ENCODE results near the gene SBF2. TPM values are rescaled to one million over a fixed set of nuclear protein-coding genes. Genes with fewer than 3 reads are reported as not detected.

The SBF2 gene
- total RNA-seq, 1 donor from 2014 or later: 24.0 TPM

- DNase-seq (ENCODE audit: low read depth) (no peak), FAIRE-seq (no peak)
- Histone ChIP-seq H3K4me3 (ENCODE audit: low read depth, low read length) (no peak overlapping the region), H3K36me3 (ENCODE audit: control insufficient read depth, insufficient read depth, low read length) (no peaks in the 10 kb centered on the region), H3K27me3 (ENCODE audit: control insufficient read depth, insufficient read depth, low read length) (no peaks in the 10 kb centered on the region)
- no peak for TF ChIP-seq CTCF (IDR thresholded peaks at IDR 0.05; ENCODE audit: insufficient read depth, low read length, severe bottlenecking)
Observed at GRCh38 chr11:9756878-9757277, 537.1 kb downstream of the SBF2 start.

- Histone ChIP-seq H3K27me3 (ENCODE audit: control insufficient read depth, insufficient read depth, low read length) (no peaks in the 10 kb centered on the region), H3K36me3 (ENCODE audit: control insufficient read depth, insufficient read depth, low read length) (no peaks in the 10 kb centered on the region), H3K4me3 (ENCODE audit: low read depth, low read length) (no peak overlapping the region)
- no peak for TF ChIP-seq CTCF (IDR thresholded peaks at IDR 0.05; ENCODE audit: insufficient read depth, low read length, severe bottlenecking)
- FAIRE-seq: no peak
- peak; percentile 77 for DNase-seq (ENCODE audit: low read depth)
Observed at GRCh38 chr11:9756461-9756860, 537.6 kb downstream of the SBF2 start.

- no peak for FAIRE-seq
- DNase-seq (ENCODE audit: low read depth): no peak
- Histone ChIP-seq H3K4me3 (ENCODE audit: low read depth, low read length) (no peak overlapping the region), H3K36me3 (ENCODE audit: control insufficient read depth, insufficient read depth, low read length) (no peaks in the 10 kb centered on the region), H3K27me3 (ENCODE audit: control insufficient read depth, insufficient read depth, low read length) (no peaks in the 10 kb centered on the region)
- no peak for TF ChIP-seq CTCF (IDR thresholded peaks at IDR 0.05; ENCODE audit: insufficient read depth, low read length, severe bottlenecking)
Observed at GRCh38 chr11:9755561-9756185, 538.3 kb downstream of the SBF2 start.

- no peaks in the 10 kb centered on the region for H3K27me3 ChIP-seq (ENCODE audit: control insufficient read depth, insufficient read depth, low read length)
- H3K36me3 ChIP-seq (ENCODE audit: control insufficient read depth, insufficient read depth, low read length): no peaks in the 10 kb centered on the region
- FAIRE-seq (peak; percentile 40), DNase-seq (ENCODE audit: low read depth) (peak; percentile 82)
- TF ChIP-seq CTCF (IDR thresholded peaks at IDR 0.05; ENCODE audit: insufficient read depth, low read length, severe bottlenecking): no peak
- no peak overlapping the region for H3K4me3 ChIP-seq (ENCODE audit: low read depth, low read length)
Observed at GRCh38 chr11:9754010-9754471, 540.0 kb downstream of the SBF2 start.

- peak; percentile 78 for DNase-seq (ENCODE audit: low read depth)
- no peaks in the 10 kb centered on the region for H3K36me3 ChIP-seq (ENCODE audit: control insufficient read depth, insufficient read depth, low read length)
- FAIRE-seq: no peak
- H3K4me3 ChIP-seq (ENCODE audit: low read depth, low read length): no peak overlapping the region
- no peaks in the 10 kb centered on the region for H3K27me3 ChIP-seq (ENCODE audit: control insufficient read depth, insufficient read depth, low read length)
- no peak for TF ChIP-seq CTCF (IDR thresholded peaks at IDR 0.05; ENCODE audit: insufficient read depth, low read length, severe bottlenecking)
Observed at GRCh38 chr11:9753021-9753420, 541.0 kb downstream of the SBF2 start.

GRCh38 chr11:9752091-9752490 is 541.9 kb downstream of the SBF2 start:
- DNase-seq (ENCODE audit: low read depth) (no peak), FAIRE-seq (no peak)
- TF ChIP-seq CTCF (IDR thresholded peaks at IDR 0.05; ENCODE audit: insufficient read depth, low read length, severe bottlenecking): no peak
- no peaks in the 10 kb centered on the region for H3K36me3 ChIP-seq (ENCODE audit: control insufficient read depth, insufficient read depth, low read length)
- no peak overlapping the region for H3K4me3 ChIP-seq (ENCODE audit: low read depth, low read length)
- no peaks in the 10 kb centered on the region for H3K27me3 ChIP-seq (ENCODE audit: control insufficient read depth, insufficient read depth, low read length)

Measured in bronchial epithelial cell (primary cell).